Measurements from ENCODE around the gene FAT3. TPM values are rescaled to one million over a fixed set of nuclear protein-coding genes. Genes with fewer than 3 reads are reported as not detected.

FAT3 gene
- total RNA-seq, 1 donor from 2014 or later = 13.6 TPM

DNA sequence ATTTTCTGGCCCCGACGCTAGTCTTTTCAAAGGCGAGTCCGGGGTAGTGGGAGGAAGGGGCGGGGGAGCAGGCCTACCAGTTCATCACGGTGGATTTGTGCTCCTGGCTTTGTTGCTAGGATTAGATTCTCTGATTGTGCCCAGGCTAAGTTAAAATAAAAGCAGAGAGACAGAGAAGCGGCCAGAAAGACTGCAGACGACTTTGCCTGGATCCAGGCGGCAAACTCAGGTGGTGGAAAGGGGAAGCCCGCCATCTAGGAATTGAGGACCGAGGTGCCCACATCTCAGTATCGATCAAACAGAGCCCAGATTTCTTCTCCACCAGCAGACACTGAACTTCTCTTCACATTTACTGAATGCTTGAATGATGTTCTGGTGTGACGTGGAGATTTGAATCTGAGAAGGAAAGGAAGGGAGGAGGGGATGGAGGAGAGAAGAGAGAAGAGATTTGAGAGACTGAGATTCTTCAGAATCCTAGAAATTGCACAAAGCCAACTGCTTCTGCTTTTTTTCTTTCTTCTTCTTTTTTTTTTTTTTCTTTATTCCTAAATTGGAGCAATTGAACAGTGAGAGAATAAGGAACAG, 2.7 kb downstream of the FAT3 start:
- Histone ChIP-seq H3K4me1 (ENCODE audit: control insufficient read depth in 3 of 3, insufficient read depth in 3 of 3, low read length in 3 of 3) (peaks cover 14 to 25% (median 21%) of the 10 kb centered on the region in 3 donors), H3K9me3 (ENCODE audit: control insufficient read depth in 3 of 3, low read length in 3 of 3) (no peaks in the 10 kb centered on the region), H3K27ac (ENCODE audit: low read depth, low read length) (no peak overlapping the region), H3K9ac (ENCODE audit: low read depth in 1 of 3, low read length in 3 of 3) (no peak overlapping the region), H3K4me3 (ENCODE audit: low read length in 3 of 3) (no peak overlapping the region), H3K36me3 (ENCODE audit: control insufficient read depth in 3 of 3, insufficient read depth in 3 of 3, low read length in 3 of 3) (no peaks in the 10 kb centered on the region), H3K27me3 (ENCODE audit: control insufficient read depth in 3 of 3, insufficient read depth in 3 of 3, low read length in 3 of 3) (peaks cover 26 to 55% (median 44%) of the 10 kb centered on the region in 3 donors)

DNA sequence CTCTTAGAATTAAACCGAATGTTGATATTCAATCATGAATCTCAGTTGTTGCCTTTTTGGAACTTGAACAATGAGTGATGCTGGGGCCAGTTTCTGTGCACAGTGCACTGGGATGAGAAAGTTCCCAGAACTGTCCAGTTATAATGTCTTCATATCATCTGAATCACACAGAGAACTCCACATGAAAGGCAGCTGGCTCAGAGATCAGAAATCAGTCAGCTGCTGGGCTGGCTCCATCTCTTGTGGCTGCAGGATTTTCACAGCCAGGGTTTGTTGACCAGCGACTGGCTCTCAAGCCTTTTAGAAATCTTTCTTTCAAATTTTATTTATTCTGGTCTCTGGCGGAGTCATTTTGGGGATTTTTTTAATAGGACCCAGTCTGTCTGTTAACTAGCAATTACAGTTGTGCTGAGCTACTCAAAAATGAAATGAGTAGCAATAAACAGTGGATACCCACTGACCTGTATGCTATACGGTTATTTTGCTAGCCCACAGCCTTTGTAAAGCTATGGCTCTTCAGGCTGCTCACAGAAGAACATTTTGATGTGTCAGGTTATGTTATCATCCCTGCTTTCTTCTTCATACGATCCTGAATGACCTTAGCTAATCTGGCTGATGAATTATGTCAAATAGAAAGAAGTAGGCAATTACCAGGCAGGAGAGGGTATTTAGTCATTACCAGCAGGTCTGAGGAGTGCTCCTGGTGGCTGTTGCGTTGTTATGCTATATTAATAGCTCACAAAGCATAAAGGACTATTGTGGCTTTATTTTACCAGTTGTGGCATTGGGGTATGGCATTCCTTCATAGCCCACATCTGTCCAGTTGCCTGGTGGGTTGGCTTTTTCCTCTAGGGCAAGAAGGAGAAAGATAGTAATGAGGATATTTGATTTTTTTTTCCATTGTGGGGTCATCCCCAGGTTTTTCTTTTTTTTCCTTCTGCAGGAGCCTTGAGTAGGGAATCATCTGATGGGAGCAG, 3.6 kb downstream of the FAT3 start:
- Histone ChIP-seq H3K27me3 (ENCODE audit: control insufficient read depth in 3 of 3, insufficient read depth in 3 of 3, low read length in 3 of 3) (peaks cover 18 to 46% (median 35%) of the 10 kb centered on the region in 3 donors), H3K4me3 (ENCODE audit: low read length in 3 of 3) (no peak overlapping the region), H3K27ac (ENCODE audit: low read depth, low read length) (no peak overlapping the region), H3K36me3 (ENCODE audit: control insufficient read depth in 3 of 3, insufficient read depth in 3 of 3, low read length in 3 of 3) (no peaks in the 10 kb centered on the region), H3K9ac (ENCODE audit: low read depth in 1 of 3, low read length in 3 of 3) (no peak overlapping the region), H3K9me3 (ENCODE audit: control insufficient read depth in 3 of 3, low read length in 3 of 3) (no peaks in the 10 kb centered on the region), H3K4me1 (ENCODE audit: control insufficient read depth in 3 of 3, insufficient read depth in 3 of 3, low read length in 3 of 3) (peaks cover 14 to 25% (median 21%) of the 10 kb centered on the region in 3 donors)

- no peak overlapping the region for H3K9ac ChIP-seq (ENCODE audit: low read depth in 1 of 3, low read length in 3 of 3)
- no peak overlapping the region for H3K27ac ChIP-seq (ENCODE audit: low read depth, low read length)
- H3K4me1 ChIP-seq (ENCODE audit: control insufficient read depth in 3 of 3, insufficient read depth in 3 of 3, low read length in 3 of 3) = no peaks in the 10 kb centered on the region
- H3K27me3 ChIP-seq (ENCODE audit: control insufficient read depth in 3 of 3, insufficient read depth in 3 of 3, low read length in 3 of 3) = no peaks in the 10 kb centered on the region
- H3K36me3 ChIP-seq (ENCODE audit: control insufficient read depth in 3 of 3, insufficient read depth in 3 of 3, low read length in 3 of 3) = no peaks in the 10 kb centered on the region
- H3K4me3 ChIP-seq (ENCODE audit: low read length in 3 of 3) = no peak overlapping the region
- no peaks in the 10 kb centered on the region for H3K9me3 ChIP-seq (ENCODE audit: control insufficient read depth in 3 of 3, low read length in 3 of 3)
These were observed 12.2 kb downstream of the FAT3 start for GRCh38 chr11:92236856-92237255.

- Histone ChIP-seq H3K4me1 (ENCODE audit: control insufficient read depth in 3 of 3, insufficient read depth in 3 of 3, low read length in 3 of 3) (no peaks in the 10 kb centered on the region), H3K27ac (ENCODE audit: low read depth, low read length) (no peak overlapping the region), H3K4me3 (ENCODE audit: low read length in 3 of 3) (no peak overlapping the region), H3K27me3 (ENCODE audit: control insufficient read depth in 3 of 3, insufficient read depth in 3 of 3, low read length in 3 of 3) (no peaks in the 10 kb centered on the region), H3K36me3 (ENCODE audit: control insufficient read depth in 3 of 3, insufficient read depth in 3 of 3, low read length in 3 of 3) (no peaks in the 10 kb centered on the region), H3K9me3 (ENCODE audit: control insufficient read depth in 3 of 3, low read length in 3 of 3) (no peaks in the 10 kb centered on the region), H3K9ac (ENCODE audit: low read depth in 1 of 3, low read length in 3 of 3) (no peak overlapping the region)
These were observed 16.3 kb downstream of the FAT3 start for GRCh38 chr11:92240916-92241315.

GRCh38 chr11:92245700-92246271, 21.2 kb downstream of the FAT3 start:
- Histone ChIP-seq H3K27me3 (ENCODE audit: control insufficient read depth in 3 of 3, insufficient read depth in 3 of 3, low read length in 3 of 3) (no peaks in the 10 kb centered on the region), H3K27ac (ENCODE audit: low read depth, low read length) (no peak overlapping the region), H3K9me3 (ENCODE audit: control insufficient read depth in 3 of 3, low read length in 3 of 3) (no peaks in the 10 kb centered on the region), H3K4me1 (ENCODE audit: control insufficient read depth in 3 of 3, insufficient read depth in 3 of 3, low read length in 3 of 3) (no peaks in the 10 kb centered on the region), H3K4me3 (ENCODE audit: low read length in 3 of 3) (no peak overlapping the region), H3K9ac (ENCODE audit: low read depth in 1 of 3, low read length in 3 of 3) (no peak overlapping the region), H3K36me3 (ENCODE audit: control insufficient read depth in 3 of 3, insufficient read depth in 3 of 3, low read length in 3 of 3) (no peaks in the 10 kb centered on the region)

DNA sequence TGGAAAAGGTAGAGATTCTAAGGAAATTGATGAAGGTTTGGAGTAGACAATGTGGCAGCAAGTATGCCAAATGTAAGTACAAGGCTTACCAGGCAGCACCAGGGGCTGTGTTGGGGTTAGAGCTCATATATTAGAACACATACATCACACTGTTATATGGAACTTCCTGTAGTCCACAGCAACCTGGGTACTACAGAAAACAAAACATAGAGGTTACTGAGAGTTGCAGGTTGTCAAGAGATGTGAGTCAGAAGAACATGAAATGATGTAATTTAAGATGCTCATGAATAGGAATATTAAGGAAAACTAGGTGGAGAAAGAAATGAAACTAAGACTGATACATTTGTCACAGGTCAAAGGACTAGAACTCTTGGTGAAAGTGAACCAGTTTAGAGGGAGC, 22.0 kb downstream of the FAT3 start:
- H3K4me1 ChIP-seq (ENCODE audit: control insufficient read depth in 3 of 3, insufficient read depth in 3 of 3, low read length in 3 of 3) = no peaks in the 10 kb centered on the region
- H3K9me3 ChIP-seq (ENCODE audit: control insufficient read depth in 3 of 3, low read length in 3 of 3) = no peaks in the 10 kb centered on the region
- H3K36me3 ChIP-seq (ENCODE audit: control insufficient read depth in 3 of 3, insufficient read depth in 3 of 3, low read length in 3 of 3) = no peaks in the 10 kb centered on the region
- no peaks in the 10 kb centered on the region for H3K27me3 ChIP-seq (ENCODE audit: control insufficient read depth in 3 of 3, insufficient read depth in 3 of 3, low read length in 3 of 3)
- H3K9ac ChIP-seq (ENCODE audit: low read depth in 1 of 3, low read length in 3 of 3) = no peak overlapping the region
- no peak overlapping the region for H3K27ac ChIP-seq (ENCODE audit: low read depth, low read length)
- H3K4me3 ChIP-seq (ENCODE audit: low read length in 3 of 3) = no peak overlapping the region

GRCh38 chr11:92249156-92249753, 24.6 kb downstream of the FAT3 start:
- Histone ChIP-seq H3K9ac (ENCODE audit: low read depth in 1 of 3, low read length in 3 of 3) (no peak overlapping the region), H3K36me3 (ENCODE audit: control insufficient read depth in 3 of 3, insufficient read depth in 3 of 3, low read length in 3 of 3) (no peaks in the 10 kb centered on the region), H3K27ac (ENCODE audit: low read depth, low read length) (no peak overlapping the region), H3K9me3 (ENCODE audit: control insufficient read depth in 3 of 3, low read length in 3 of 3) (no peaks in the 10 kb centered on the region), H3K4me1 (ENCODE audit: control insufficient read depth in 3 of 3, insufficient read depth in 3 of 3, low read length in 3 of 3) (no peaks in the 10 kb centered on the region), H3K27me3 (ENCODE audit: control insufficient read depth in 3 of 3, insufficient read depth in 3 of 3, low read length in 3 of 3) (no peaks in the 10 kb centered on the region), H3K4me3 (ENCODE audit: low read length in 3 of 3) (no peak overlapping the region)

- H3K27ac ChIP-seq (ENCODE audit: low read depth, low read length) = no peak overlapping the region
- no peaks in the 10 kb centered on the region for H3K9me3 ChIP-seq (ENCODE audit: control insufficient read depth in 3 of 3, low read length in 3 of 3)
- no peaks in the 10 kb centered on the region for H3K27me3 ChIP-seq (ENCODE audit: control insufficient read depth in 3 of 3, insufficient read depth in 3 of 3, low read length in 3 of 3)
- H3K36me3 ChIP-seq (ENCODE audit: control insufficient read depth in 3 of 3, insufficient read depth in 3 of 3, low read length in 3 of 3) = no peaks in the 10 kb centered on the region
- H3K4me1 ChIP-seq (ENCODE audit: control insufficient read depth in 3 of 3, insufficient read depth in 3 of 3, low read length in 3 of 3) = no peaks in the 10 kb centered on the region
- H3K9ac ChIP-seq (ENCODE audit: low read depth in 1 of 3, low read length in 3 of 3) = no peak overlapping the region
- no peak overlapping the region for H3K4me3 ChIP-seq (ENCODE audit: low read length in 3 of 3)
These were observed 27.4 kb downstream of the FAT3 start for GRCh38 chr11:92251980-92252379.

GRCh38 chr11:92253421-92253820, 28.8 kb downstream of the FAT3 start:
- no peaks in the 10 kb centered on the region for H3K36me3 ChIP-seq (ENCODE audit: control insufficient read depth in 3 of 3, insufficient read depth in 3 of 3, low read length in 3 of 3)
- H3K27ac ChIP-seq (ENCODE audit: low read depth, low read length) = no peak overlapping the region
- no peaks in the 10 kb centered on the region for H3K9me3 ChIP-seq (ENCODE audit: control insufficient read depth in 3 of 3, low read length in 3 of 3)
- H3K9ac ChIP-seq (ENCODE audit: low read depth in 1 of 3, low read length in 3 of 3) = no peak overlapping the region
- no peaks in the 10 kb centered on the region for H3K4me1 ChIP-seq (ENCODE audit: control insufficient read depth in 3 of 3, insufficient read depth in 3 of 3, low read length in 3 of 3)
- no peak overlapping the region for H3K4me3 ChIP-seq (ENCODE audit: low read length in 3 of 3)
- no peaks in the 10 kb centered on the region for H3K27me3 ChIP-seq (ENCODE audit: control insufficient read depth in 3 of 3, insufficient read depth in 3 of 3, low read length in 3 of 3)

DNA sequence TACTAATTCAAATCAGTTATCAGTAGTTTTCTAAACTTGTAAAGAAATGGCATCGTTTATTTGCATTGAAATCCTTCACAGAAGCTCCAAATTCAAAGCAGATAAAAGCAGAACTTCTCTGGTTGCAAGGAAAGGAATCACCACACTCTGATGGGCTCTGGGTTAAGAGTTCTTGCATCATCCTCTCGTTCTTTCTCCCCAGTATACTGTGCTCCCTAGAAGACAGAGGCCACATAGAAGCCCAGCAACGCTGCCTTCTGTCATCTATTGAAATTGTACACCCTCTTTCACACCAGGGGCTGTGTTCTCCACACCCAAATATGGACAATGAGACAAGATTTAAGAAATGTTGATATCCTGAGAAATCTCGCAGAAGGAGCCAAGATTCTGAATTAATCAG, 29.3 kb downstream of the FAT3 start:
- Histone ChIP-seq H3K9me3 (ENCODE audit: control insufficient read depth in 3 of 3, low read length in 3 of 3) (no peaks in the 10 kb centered on the region), H3K27ac (ENCODE audit: low read depth, low read length) (no peak overlapping the region), H3K27me3 (ENCODE audit: control insufficient read depth in 3 of 3, insufficient read depth in 3 of 3, low read length in 3 of 3) (no peaks in the 10 kb centered on the region)

More for the DNA sequence above, 29.3 kb downstream of the FAT3 start:
- no peaks in the 10 kb centered on the region for H3K4me1 ChIP-seq (ENCODE audit: control insufficient read depth in 3 of 3, insufficient read depth in 3 of 3, low read length in 3 of 3)
- H3K36me3 ChIP-seq (ENCODE audit: control insufficient read depth in 3 of 3, insufficient read depth in 3 of 3, low read length in 3 of 3) = no peaks in the 10 kb centered on the region
- no peak overlapping the region for H3K4me3 ChIP-seq (ENCODE audit: low read length in 3 of 3)
- no peak overlapping the region for H3K9ac ChIP-seq (ENCODE audit: low read depth in 1 of 3, low read length in 3 of 3)

All from skeletal muscle tissue (tissue), 4 donors.